ENCODE results near the gene NMBR.
"Not testable (repeated sequence)": the region's sequence is repeated elsewhere in the genome, so short reads cannot be mapped to it uniquely, and the experiment has no call there.

Gene NMBR

GRCh38 chr6:142146828-142147662, at the start of gene NMBR, which contains the start of gene VTA1:
Gene NMBR (minus strand): TSS chr6:142147122. CDS start chr6:142088658, 58,464 bp downstream.
Gene VTA1 (plus strand): TSS chr6:142147263. CDS start chr6:142147288, 25 bp downstream.
- Mint-ChIP-seq H3K9me3 (no peaks in the 10 kb centered on the region), H3K27ac (peak within 1 kb of the TSS; percentile 87), H3K4me3 (peak within 1 kb of the TSS; percentile 91), H3K36me3 (peaks cover 30% of the 10 kb centered on the region), H3K4me1 (peaks cover 47% of the 10 kb centered on the region)
- ATAC-seq (peak; percentile 99), DNase-seq (ENCODE audit: low spot score in 2 of 2) (peak; percentile 81 to 96)

GRCh38 chr6:142195862-142196541, 49.1 kb upstream of the NMBR start:
- Mint-ChIP-seq H3K9me3 (no peaks in the 10 kb centered on the region), H3K36me3 (peaks cover 55% of the 10 kb centered on the region), H3K4me1 (peaks cover 12% of the 10 kb centered on the region), H3K4me3 (no peak overlapping the region), H3K27ac (no peak overlapping the region)
- no peak for ATAC-seq
- no peak for DNase-seq (ENCODE audit: low spot score in 2 of 2)

- no peak for ATAC-seq
- H3K36me3 Mint-ChIP-seq = peaks cover 51% of the 10 kb centered on the region
- no peak for DNase-seq (ENCODE audit: low spot score in 2 of 2)
- no peak overlapping the region for H3K27ac Mint-ChIP-seq
- no peak overlapping the region for H3K4me3 Mint-ChIP-seq
- no peaks in the 10 kb centered on the region for H3K9me3 Mint-ChIP-seq
- peaks cover 12% of the 10 kb centered on the region for H3K4me1 Mint-ChIP-seq
Observed at GRCh38 chr6:142193621-142194020, 46.7 kb upstream of the NMBR start.

GRCh38 chr6:142192343-142192742, 45.4 kb upstream of the NMBR start:
- no peak overlapping the region for H3K27ac Mint-ChIP-seq
- H3K9me3 Mint-ChIP-seq = no peaks in the 10 kb centered on the region
- H3K4me1 Mint-ChIP-seq = peaks cover 12% of the 10 kb centered on the region
- no peak overlapping the region for H3K4me3 Mint-ChIP-seq
- ATAC-seq (no peak), DNase-seq (ENCODE audit: low spot score in 2 of 2) (no peak)
- peaks cover 45% of the 10 kb centered on the region for H3K36me3 Mint-ChIP-seq

- H3K4me3 Mint-ChIP-seq = no peak overlapping the region
- H3K4me1 Mint-ChIP-seq = peaks cover 4% of the 10 kb centered on the region
- no peak for DNase-seq (ENCODE audit: low spot score in 2 of 2)
- no peak for ATAC-seq
- H3K27ac Mint-ChIP-seq = no peak overlapping the region
- H3K36me3 Mint-ChIP-seq = peaks cover 26% of the 10 kb centered on the region
- H3K9me3 Mint-ChIP-seq = no peaks in the 10 kb centered on the region
Observed at GRCh38 chr6:142189057-142189456, 42.1 kb upstream of the NMBR start.

- H3K36me3 Mint-ChIP-seq = peaks cover 26% of the 10 kb centered on the region
- H3K9me3 Mint-ChIP-seq; ATAC-seq; DNase-seq (ENCODE audit: low spot score in 2 of 2); H3K27ac Mint-ChIP-seq; H3K4me1 Mint-ChIP-seq; H3K4me3 Mint-ChIP-seq: not testable (repeated sequence)
Observed at GRCh38 chr6:142188341-142188740, 41.4 kb upstream of the NMBR start.

GRCh38 chr6:142187209-142187608, 40.3 kb upstream of the NMBR start:
- Mint-ChIP-seq H3K36me3 (peaks cover 26% of the 10 kb centered on the region), H3K4me3 (no peak overlapping the region), H3K4me1 (peaks cover 10% of the 10 kb centered on the region), H3K9me3 (no peaks in the 10 kb centered on the region), H3K27ac (no peak overlapping the region)
- ATAC-seq (no peak), DNase-seq (ENCODE audit: low spot score in 2 of 2) (no peak)

- ATAC-seq (no peak), DNase-seq (ENCODE audit: low spot score in 2 of 2) (no peak)
- no peaks in the 10 kb centered on the region for H3K9me3 Mint-ChIP-seq
- H3K36me3 Mint-ChIP-seq = peaks cover 25% of the 10 kb centered on the region
- peaks cover 10% of the 10 kb centered on the region for H3K4me1 Mint-ChIP-seq
- H3K27ac Mint-ChIP-seq = no peak overlapping the region
- no peak overlapping the region for H3K4me3 Mint-ChIP-seq
Observed at GRCh38 chr6:142185641-142186040, 38.7 kb upstream of the NMBR start.

GRCh38 chr6:142184307-142184706, 37.4 kb upstream of the NMBR start:
- ATAC-seq (no peak), DNase-seq (ENCODE audit: low spot score in 2 of 2) (no peak)
- no peak overlapping the region for H3K4me3 Mint-ChIP-seq
- H3K4me1 Mint-ChIP-seq = peaks cover 10% of the 10 kb centered on the region
- peaks cover 15% of the 10 kb centered on the region for H3K36me3 Mint-ChIP-seq
- no peaks in the 10 kb centered on the region for H3K9me3 Mint-ChIP-seq
- peak overlapping the region; percentile 20 for H3K27ac Mint-ChIP-seq

GRCh38 chr6:142183351-142183750, 36.4 kb upstream of the NMBR start:
- peaks cover 10% of the 10 kb centered on the region for H3K36me3 Mint-ChIP-seq
- no peak overlapping the region for H3K4me3 Mint-ChIP-seq
- peaks cover 10% of the 10 kb centered on the region for H3K4me1 Mint-ChIP-seq
- H3K27ac Mint-ChIP-seq = no peak overlapping the region
- no peak for DNase-seq (ENCODE audit: low spot score in 2 of 2)
- no peak for ATAC-seq
- H3K9me3 Mint-ChIP-seq = no peaks in the 10 kb centered on the region

- H3K27ac Mint-ChIP-seq = no peak overlapping the region
- H3K9me3 Mint-ChIP-seq = peaks cover 6% of the 10 kb centered on the region
- peaks cover 23% of the 10 kb centered on the region for H3K36me3 Mint-ChIP-seq
- no peak overlapping the region for H3K4me3 Mint-ChIP-seq
- ATAC-seq (no peak), DNase-seq (ENCODE audit: low spot score in 2 of 2) (no peak)
- H3K4me1 Mint-ChIP-seq = peaks cover 10% of the 10 kb centered on the region
Observed at GRCh38 chr6:142182004-142182403, 35.1 kb upstream of the NMBR start.

- H3K4me3 Mint-ChIP-seq = no peak overlapping the region
- DNase-seq (ENCODE audit: low spot score in 2 of 2) (no peak), ATAC-seq (no peak)
- peaks cover 58% of the 10 kb centered on the region for H3K36me3 Mint-ChIP-seq
- H3K4me1 Mint-ChIP-seq = peaks cover 13% of the 10 kb centered on the region
- no peak overlapping the region for H3K27ac Mint-ChIP-seq
- peaks cover 6% of the 10 kb centered on the region for H3K9me3 Mint-ChIP-seq
Observed at GRCh38 chr6:142178129-142178528, 31.2 kb upstream of the NMBR start.

GRCh38 chr6:142174703-142175102, 27.8 kb upstream of the NMBR start:
- no peak for ATAC-seq
- Mint-ChIP-seq H3K4me1 (peaks cover 7% of the 10 kb centered on the region), H3K36me3 (peaks cover 83% of the 10 kb centered on the region), H3K9me3 (peaks cover 6% of the 10 kb centered on the region), H3K4me3 (no peak overlapping the region), H3K27ac (no peak overlapping the region)
- no peak for DNase-seq (ENCODE audit: low spot score in 2 of 2)

GRCh38 chr6:142173980-142174379, 27.1 kb upstream of the NMBR start:
- Mint-ChIP-seq H3K27ac (no peak overlapping the region), H3K4me3 (no peak overlapping the region), H3K36me3 (peaks cover 90% of the 10 kb centered on the region), H3K9me3 (peaks cover 6% of the 10 kb centered on the region), H3K4me1 (peaks cover 7% of the 10 kb centered on the region)
- ATAC-seq (no peak), DNase-seq (ENCODE audit: low spot score in 2 of 2) (no peak)

- Mint-ChIP-seq H3K9me3 (peaks cover 3% of the 10 kb centered on the region), H3K36me3 (peaks cover 95% of the 10 kb centered on the region), H3K27ac (no peak overlapping the region), H3K4me1 (peaks cover 7% of the 10 kb centered on the region), H3K4me3 (no peak overlapping the region)
- no peak for DNase-seq (ENCODE audit: low spot score in 2 of 2)
- ATAC-seq = no peak
Observed at GRCh38 chr6:142172758-142173157, 25.8 kb upstream of the NMBR start.

- no peak overlapping the region for H3K4me3 Mint-ChIP-seq
- peaks cover 7% of the 10 kb centered on the region for H3K4me1 Mint-ChIP-seq
- H3K36me3 Mint-ChIP-seq = peaks cover 95% of the 10 kb centered on the region
- ATAC-seq (no peak), DNase-seq (ENCODE audit: low spot score in 2 of 2) (no peak)
- H3K9me3 Mint-ChIP-seq = no peaks in the 10 kb centered on the region
- no peak overlapping the region for H3K27ac Mint-ChIP-seq
Observed at GRCh38 chr6:142171351-142171750, 24.4 kb upstream of the NMBR start.
